ENCODE data around the gene MEIS2.

GRCh38 chr15:37099319-37100108 is 835 bp downstream of the MEIS2 start:
- TF ChIP-seq MAX (IDR thresholded peaks at IDR 0.05) (no peak), TCF12 (IDR thresholded peaks at IDR 0.05; ENCODE audit: low read depth) (no peak), FOXM1 (IDR thresholded peaks at IDR 0.05; ENCODE audit: borderline replicate concordance, low read depth) (no peak), TAF1 (IDR thresholded peaks at IDR 0.05; ENCODE audit: low read depth) (no peak), USF1 (IDR thresholded peaks at IDR 0.05) (no peak), EP300 (IDR thresholded peaks at IDR 0.05; ENCODE audit: borderline replicate concordance) (no peak)

Data from Ishikawa (cell line).